HFF-Myc (cell line): ENCODE data around the gene LANCL2.
"Not testable (repeated sequence)": the region's sequence is repeated elsewhere in the genome, so short reads cannot be mapped to it uniquely, and the experiment has no call there.

ENCODE experiments used
- DNase-seq: peaks from one replicate; pipeline ENCODE4 v3.0.0-alpha.2; 2011; ENCODE audit warnings: low read depth; ENCODE audit errors: extremely low read depth
- H3K4me3 ChIP-seq: replicated peaks from 2 replicates; pipeline ENCODE4 v1.5.1; 2011; ENCODE audit warnings: low read depth, mild to moderate bottlenecking, control low read depth, low read length
- CTCF ChIP-seq: IDR thresholded peaks from 2 replicates; pipeline ENCODE4 v1.5.1; 2012; ENCODE audit warnings: mild to moderate bottlenecking, low read depth, low read length, control low read depth; ENCODE audit errors: missing control alignments

Gene LANCL2

GRCh38 chr7:55400191-55400590 lies 35.1 kb downstream of the LANCL2 start:
- H3K4me3 ChIP-seq, result no peak overlapping the region
- no peak for TF ChIP-seq CTCF

GRCh38 chr7:55402506-55402905 lies 37.4 kb downstream of the LANCL2 start:
- not testable (repeated sequence) for H3K4me3 ChIP-seq, DNase-seq

More at GRCh38 chr7:55400191-55400590, 35.1 kb downstream of the LANCL2 start:
- no peak for DNase-seq

GRCh38 chr7:55405856-55406541 lies 40.9 kb downstream of the LANCL2 start:
- no peak for DNase-seq
- TF ChIP-seq CTCF, result no peak
- no peak overlapping the region for H3K4me3 ChIP-seq

GRCh38 chr7:55409482-55410225 lies 44.5 kb downstream of the LANCL2 start:
- DNase-seq, result no peak
- TF ChIP-seq CTCF, result no peak
- no peak overlapping the region for H3K4me3 ChIP-seq

GRCh38 chr7:55410667-55411239 lies 45.6 kb downstream of the LANCL2 start:
- H3K4me3 ChIP-seq, result no peak overlapping the region
- TF ChIP-seq CTCF, result no peak
- DNase-seq, result no peak

- H3K4me3 ChIP-seq, result no peak overlapping the region
- no peak for TF ChIP-seq CTCF
- DNase-seq, result no peak
Measured at GRCh38 chr7:55411844-55412243, 46.7 kb downstream of the LANCL2 start.

- TF ChIP-seq CTCF, result no peak
- no peak for DNase-seq
- H3K4me3 ChIP-seq, result no peak overlapping the region
Measured at GRCh38 chr7:55413442-55413841, 48.3 kb downstream of the LANCL2 start.
